Endodermal cell (in vitro differentiated cells): ENCODE data around the gene CAPSL. TPM values are rescaled to one million over a fixed set of nuclear protein-coding genes. Genes with fewer than 3 reads are reported as not detected.

ENCODE experiments used
- DNase-seq: peaks from one replicate; pipeline ENCODE4 v3.0.0-alpha.2; 2017
- H3K27ac ChIP-seq: 2 replicates; pipeline ENCODE4 v1.5.1; 2013; ENCODE audit warnings: mild to moderate bottlenecking, low read depth, low read length, moderate library complexity
- H3K27me3 ChIP-seq: 2 replicates; pipeline ENCODE4 v1.6.1; 2013; ENCODE audit warnings: mild to moderate bottlenecking, low read length, moderate library complexity; ENCODE audit not compliant: insufficient read depth, control insufficient read depth, poor library complexity, severe bottlenecking
- H3K36me3 ChIP-seq: 2 replicates; pipeline ENCODE4 v1.7.0; 2013; ENCODE audit warnings: mild to moderate bottlenecking, low read length, moderate library complexity; ENCODE audit not compliant: control insufficient read depth, insufficient read depth
- H3K4me1 ChIP-seq: one replicate; pipeline ENCODE4 v1.7.0; 2013; ENCODE audit warnings: low read length; ENCODE audit not compliant: control insufficient read depth, insufficient read depth
- H3K4me3 ChIP-seq: 2 replicates; pipeline ENCODE4 v1.5.1; 2013; ENCODE audit warnings: mild to moderate bottlenecking, low read length, moderate library complexity
- H3K9ac ChIP-seq: 2 replicates; pipeline ENCODE4 v1.6.1; 2013; ENCODE audit warnings: mild to moderate bottlenecking, low read length, moderate library complexity; ENCODE audit not compliant: poor library complexity, severe bottlenecking; ENCODE audit errors: extremely low read depth
- H3K9me3 ChIP-seq: 2 replicates; pipeline ENCODE4 v1.6.1; 2013; ENCODE audit warnings: mild to moderate bottlenecking, low read length, moderate library complexity; ENCODE audit not compliant: control insufficient read depth
- H3K27ac Mint-ChIP-seq: 2 replicates; pipeline ENCODE4 v1.8.0; 2020; ENCODE audit warnings: mixed read lengths
- H3K27me3 Mint-ChIP-seq: 2 replicates; pipeline ENCODE4 v1.8.0; 2021; ENCODE audit warnings: mild to moderate bottlenecking, mixed read lengths; ENCODE audit not compliant: insufficient read depth
- H3K36me3 Mint-ChIP-seq: 2 replicates; pipeline ENCODE4 v1.8.0; 2020; ENCODE audit warnings: low read depth, mixed read lengths
- H3K4me1 Mint-ChIP-seq: 2 replicates; pipeline ENCODE4 v1.8.0; 2020; ENCODE audit warnings: mixed read lengths
- H3K4me3 Mint-ChIP-seq: 2 replicates; pipeline ENCODE4 v1.8.0; 2020; ENCODE audit warnings: mild to moderate bottlenecking, moderate library complexity, mixed read lengths
- H3K9me3 Mint-ChIP-seq: 2 replicates; pipeline ENCODE4 v1.8.0; 2020; ENCODE audit warnings: mild to moderate bottlenecking, mixed read lengths
- CTCF ChIP-seq: fragments of 200-600 bp; sonication (generic); conservative IDR thresholded peaks from 2 replicates; pipeline ENCODE4 v1.5.0; 2021; ENCODE audit warnings: antibody characterized with exemption, mild to moderate bottlenecking
- WGBS, 2 experiments: methylation state at CpG; one replicate each; pipeline versions ENCODE4 v1.1.5 to v1.1.7; 2013; ENCODE audit warnings: missing lambda C conversion rate in 2 of 2, mixed read lengths in 1 of 2; ENCODE audit not compliant: insufficient coverage in 1 of 2, insufficient read length in 1 of 2; 5-methylcytosine and 5-hydroxymethylcytosine counted together
- total RNA-seq, 2 donors: library from RNA; stranded (reverse); fragmentation: NEBNext Ultra II Directional in 1 of 2; extraction: Animal tissue kit (Norgen Biotek cat#: 25700) in 1 of 2; gene quantifications; 2 replicates in 1 of 2; 3 replicates in 1 of 2; pipeline ENCODE4 v1.2.1, GENCODE V29; 2021

The CAPSL gene
- total RNA-seq, 2 donors from 2014 or later, result not detected

GRCh38 chr5:35860686-35861085, 77.7 kb downstream of the CAPSL start:
- no peak for TF ChIP-seq CTCF
- Histone ChIP-seq H3K9ac (no peak overlapping the region), H3K27ac (no peak overlapping the region), H3K4me3 (no peak overlapping the region), H3K9me3 (peaks cover 9% of the 10 kb centered on the region), H3K27me3 (no peaks in the 10 kb centered on the region), H3K36me3 (no peaks in the 10 kb centered on the region), H3K4me1 (peaks cover 17% of the 10 kb centered on the region)
- Mint-ChIP-seq H3K27ac (no peak overlapping the region), H3K27me3 (no peaks in the 10 kb centered on the region), H3K4me3 (no peak overlapping the region), H3K36me3 (no peaks in the 10 kb centered on the region), H3K9me3 (peaks cover 14% of the 10 kb centered on the region), H3K4me1 (peaks cover 15% of the 10 kb centered on the region)
- 93% methylated on average over 1 of the region's 1 CpG; no CpG with 5 or more reads in 1 of the 2 experiments for WGBS, 2 experiments
- no peak for DNase-seq

- H3K27me3 ChIP-seq, result no peaks in the 10 kb centered on the region
- no peak for DNase-seq
- no peak overlapping the region for H3K27ac Mint-ChIP-seq
- no peak for TF ChIP-seq CTCF
- peak overlapping the region; percentile 77 for H3K27ac ChIP-seq
- peaks cover 2% of the 10 kb centered on the region for H3K9me3 Mint-ChIP-seq
- no peaks in the 10 kb centered on the region for H3K36me3 Mint-ChIP-seq
- no peak overlapping the region for H3K4me3 Mint-ChIP-seq
- peaks cover 29% of the 10 kb centered on the region for H3K4me1 ChIP-seq
- 17 to 66% methylated on average over 2 to 3 of the region's 3 CpGs for WGBS, 2 experiments
- no peaks in the 10 kb centered on the region for H3K27me3 Mint-ChIP-seq
- peaks cover 5% of the 10 kb centered on the region for H3K9me3 ChIP-seq
- no peaks in the 10 kb centered on the region for H3K36me3 ChIP-seq
- peaks cover 30% of the 10 kb centered on the region for H3K4me1 Mint-ChIP-seq
- H3K4me3 ChIP-seq, result no peak overlapping the region
- no peak overlapping the region for H3K9ac ChIP-seq
Observed at GRCh38 chr5:35859101-35859661, 79.2 kb downstream of the CAPSL start.

- Histone ChIP-seq H3K27ac (no peak overlapping the region), H3K9me3 (no peaks in the 10 kb centered on the region), H3K36me3 (no peaks in the 10 kb centered on the region), H3K4me1 (peaks cover 33% of the 10 kb centered on the region), H3K27me3 (no peaks in the 10 kb centered on the region), H3K9ac (no peak overlapping the region), H3K4me3 (peak overlapping the region; percentile 16)
- H3K4me3 Mint-ChIP-seq, result no peak overlapping the region
- no peaks in the 10 kb centered on the region for H3K27me3 Mint-ChIP-seq
- no peak overlapping the region for H3K27ac Mint-ChIP-seq
- H3K36me3 Mint-ChIP-seq, result no peaks in the 10 kb centered on the region
- TF ChIP-seq CTCF, result no peak
- H3K9me3 Mint-ChIP-seq, result no peaks in the 10 kb centered on the region
- no peak for DNase-seq
- peaks cover 42% of the 10 kb centered on the region for H3K4me1 Mint-ChIP-seq
- WGBS, 2 experiments, result 90 to 100% methylated on average over 1 to 2 of the region's 2 CpGs
Observed at GRCh38 chr5:35857606-35858205, 80.7 kb downstream of the CAPSL start.
